Activated CD4-positive, alpha-beta T cell treated with anti-CD3 and anti-CD28 coated beads for 36 hours (primary cell): ENCODE measurements around the gene MTG2. TPM values are rescaled to one million over a fixed set of nuclear protein-coding genes. Genes with fewer than 3 reads are reported as not detected.

Source experiments
- ATAC-seq: fragments of 200-7000 bp; cut with Tn5 transposase; one replicate; pipeline ENCODE4 v1.10.0; 2021; ENCODE audit warnings: mild to moderate bottlenecking, moderate library complexity
- CTCF ChIA-PET: fragments of 350-600 bp; sonication (Branson Sonifier 250); formaldehyde crosslinking; loops from one replicate; lab custom pipeline; 2021; ENCODE audit warnings: antibody characterized with exemption; lab: Charles Lee
- POLR2A ChIA-PET: fragments of 350-600 bp; sonication (Branson Sonifier 250); formaldehyde crosslinking; loops from one replicate; lab custom pipeline; 2021; ENCODE audit warnings: antibody characterized with exemption, inconsistent platforms; lab: Charles Lee
- DNase-seq: peaks from one replicate; pipeline ENCODE4 v3.0.0-alpha.2; 2020
- H3K27ac Mint-ChIP-seq: one replicate; pipeline ENCODE4 v1.8.0; 2021; ENCODE audit warnings: mixed read lengths
- H3K27me3 Mint-ChIP-seq: one replicate; pipeline ENCODE4 v1.8.0; 2021; ENCODE audit warnings: mixed read lengths
- H3K36me3 Mint-ChIP-seq: one replicate; pipeline ENCODE4 v1.8.0; 2021; ENCODE audit warnings: low read depth, mixed read lengths
- H3K4me1 Mint-ChIP-seq: one replicate; pipeline ENCODE4 v1.8.0; 2021; ENCODE audit warnings: mixed read lengths
- H3K4me3 Mint-ChIP-seq: one replicate; pipeline ENCODE4 v1.8.0; 2021; ENCODE audit warnings: mild to moderate bottlenecking, moderate library complexity, mixed read lengths
- H3K9me3 Mint-ChIP-seq: one replicate; pipeline ENCODE4 v1.8.0; 2021; ENCODE audit warnings: low read depth, mixed read lengths
- intact Hi-C, 2 experiments: fragments of 100-400 bp; cut with DNase I in 1 of 2; cut with micrococcal nuclease in 1 of 2; formaldehyde crosslinking; loops; one replicate each; pipeline versions ENCODE4 v1.14.2 to v1.15.1; 2022 to 2024; cut with DNase I, micrococcal nuclease
- total RNA-seq, 2 experiments: library from RNA; stranded (reverse); gene quantifications; one replicate each; pipeline ENCODE4 v1.2.3, GENCODE V29; 2021

Gene MTG2
- total RNA-seq, 2 experiments from 2014 or later: 38.0 to 44.9 TPM

DNA sequence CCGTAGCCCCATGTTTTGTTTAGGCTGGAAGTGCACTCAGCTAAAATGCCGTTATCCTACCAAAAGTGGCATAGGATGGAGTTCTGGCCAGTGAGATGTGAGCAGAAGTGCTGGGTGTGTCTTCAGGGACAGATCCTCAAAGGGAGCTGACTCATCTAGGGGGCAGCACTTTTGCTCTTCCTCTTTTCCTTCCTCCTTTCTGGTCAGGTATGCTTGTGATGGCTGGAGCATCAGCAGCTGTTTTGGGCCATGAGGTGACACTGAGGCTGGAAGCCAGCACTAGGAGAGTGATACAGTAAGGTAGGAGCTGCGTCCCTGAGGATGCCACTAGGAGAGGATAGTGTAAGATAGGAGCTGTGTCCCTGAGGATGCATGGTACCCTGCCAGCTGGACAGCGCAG lies 50.9 kb downstream of the MTG2 start:
- POLR2A ChIA-PET: no interaction called here

DNA sequence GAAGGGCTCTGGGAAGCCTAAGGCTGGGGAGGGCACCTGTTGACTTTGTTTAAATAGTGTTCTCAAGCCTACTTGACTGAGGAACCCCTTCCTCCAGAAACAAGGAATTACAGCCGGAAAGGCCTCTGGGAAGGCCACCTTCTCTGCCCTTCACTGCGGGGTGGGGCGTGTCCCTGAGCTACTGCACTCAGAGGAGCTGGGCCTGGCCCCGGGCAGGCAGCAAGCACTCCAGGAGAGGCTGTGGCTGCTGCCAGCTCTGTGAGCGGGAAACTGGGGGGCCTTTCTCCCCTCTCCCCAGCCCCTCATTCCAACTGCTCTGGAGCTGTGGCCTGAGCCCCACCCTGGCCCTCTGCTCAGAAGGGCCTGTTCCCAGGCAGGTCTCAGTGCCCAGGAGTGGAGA lies 51.5 kb downstream of the MTG2 start:
- Mint-ChIP-seq H3K36me3 (no peaks in the 10 kb centered on the region), H3K4me1 (peaks cover 7% of the 10 kb centered on the region), H3K27me3 (no peaks in the 10 kb centered on the region), H3K9me3 (no peaks in the 10 kb centered on the region), H3K4me3 (no peak overlapping the region), H3K27ac (no peak overlapping the region)
- intact Hi-C loops: no loop called here
- POLR2A ChIA-PET: no interaction called here
- CTCF ChIA-PET: interaction anchor here (0.6 kb wide), 1 partner anchor 223 kb away, joined by 3 read pairs; no protein-coding TSS in a partner anchor
- ATAC-seq: no peak
- DNase-seq: no peak

More for the DNA sequence above, 50.9 kb downstream of the MTG2 start:
- no peak for DNase-seq
- peaks cover 6% of the 10 kb centered on the region for H3K4me1 Mint-ChIP-seq
- H3K27me3 Mint-ChIP-seq: no peaks in the 10 kb centered on the region
- no peak overlapping the region for H3K4me3 Mint-ChIP-seq
- no peaks in the 10 kb centered on the region for H3K9me3 Mint-ChIP-seq
- intact Hi-C loops: no loop called here
- CTCF ChIA-PET: interaction anchor here (0.6 kb wide), 1 partner anchor 222 kb away, joined by 3 read pairs; no protein-coding TSS in a partner anchor
- H3K27ac Mint-ChIP-seq: no peak overlapping the region
- ATAC-seq: no peak
- no peaks in the 10 kb centered on the region for H3K36me3 Mint-ChIP-seq

DNA sequence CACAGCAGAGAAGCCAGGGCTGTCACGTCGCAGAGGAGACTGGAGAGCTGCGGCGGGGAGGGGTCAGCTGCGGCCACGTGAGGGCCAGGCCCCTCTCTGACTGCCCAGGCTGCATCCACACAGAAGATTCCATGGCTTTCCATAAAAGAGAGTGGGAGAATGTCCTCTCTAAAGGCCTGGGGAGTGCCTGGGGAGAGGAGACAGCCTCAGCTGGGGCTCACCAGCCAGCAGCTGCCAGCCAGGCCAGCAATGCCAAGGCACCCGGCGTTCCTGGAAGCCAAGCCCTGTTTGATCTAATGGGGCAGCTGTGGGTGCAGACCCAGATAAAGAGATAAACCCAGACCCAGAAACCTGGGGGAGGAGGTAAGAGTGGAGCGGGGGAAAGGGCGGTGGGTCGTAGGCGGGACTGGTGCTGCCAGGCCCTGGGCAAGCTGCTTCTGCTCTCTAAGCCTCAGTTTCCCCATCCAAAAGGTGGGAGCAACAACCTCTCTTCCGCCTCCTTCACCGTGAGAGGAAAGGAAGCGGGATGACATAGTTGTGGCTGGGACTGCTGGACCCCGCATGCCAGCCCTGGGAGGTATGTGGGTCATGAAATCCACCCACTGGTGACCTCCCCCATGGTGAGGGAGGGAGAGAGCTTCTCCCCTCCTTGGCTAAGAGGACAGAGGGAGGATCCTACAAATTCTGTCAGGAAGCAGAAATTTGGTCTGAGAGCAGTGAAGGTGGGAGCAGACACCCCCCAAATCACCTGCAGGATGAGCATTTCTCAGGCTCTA lies 52.4 kb downstream of the MTG2 start:
- intact Hi-C loops: loop anchor here in 1 of 2 experiments (5.0 kb wide), 1 partner anchor 702 kb away; the partner anchor contains the start of gene GID8
- Mint-ChIP-seq H3K9me3 (no peaks in the 10 kb centered on the region), H3K27me3 (no peaks in the 10 kb centered on the region), H3K4me3 (no peak overlapping the region), H3K36me3 (no peaks in the 10 kb centered on the region), H3K4me1 (peaks cover 14% of the 10 kb centered on the region), H3K27ac (no peak overlapping the region)
- ChIA-PET POLR2A (no interaction called here), CTCF (interaction anchor here (0.9 kb wide), 2 partner anchors 9 to 17 kb away, joined by 3 to 4 read pairs; no protein-coding TSS in a partner anchor)
- ATAC-seq (no peak), DNase-seq (no peak)

DNA sequence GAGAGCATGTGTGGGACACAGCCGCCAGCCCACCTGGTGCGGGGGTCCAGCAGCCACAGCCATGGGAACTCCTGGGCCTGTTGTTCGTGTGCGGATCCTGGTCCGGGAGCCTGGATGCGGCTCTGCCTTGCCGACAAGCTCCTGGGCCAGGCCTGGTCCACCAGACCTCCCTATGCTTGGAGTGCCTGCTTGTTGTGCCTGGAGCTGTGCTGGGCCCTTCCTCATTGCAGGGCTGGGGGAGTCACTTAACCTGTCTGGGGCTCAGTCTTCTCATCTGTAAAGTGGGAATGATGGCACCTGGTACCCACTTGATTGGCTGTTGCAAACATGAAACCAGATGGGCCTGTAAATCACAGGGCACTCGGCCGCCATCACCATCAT lies 52.9 kb downstream of the MTG2 start:
- no peak overlapping the region for H3K27ac Mint-ChIP-seq
- no peaks in the 10 kb centered on the region for H3K27me3 Mint-ChIP-seq
- POLR2A ChIA-PET: no interaction called here
- CTCF ChIA-PET: interaction anchor here (0.9 kb wide), 1 partner anchor 18 kb away, joined by 3 read pairs; no protein-coding TSS in a partner anchor
- no peak for ATAC-seq
- intact Hi-C loops: loop anchor here in 1 of 2 experiments (5.0 kb wide), 1 partner anchor 702 kb away; the partner anchor contains the start of gene GID8
- H3K9me3 Mint-ChIP-seq: no peaks in the 10 kb centered on the region
- H3K4me1 Mint-ChIP-seq: peaks cover 20% of the 10 kb centered on the region
- DNase-seq: no peak
- H3K36me3 Mint-ChIP-seq: no peaks in the 10 kb centered on the region
- no peak overlapping the region for H3K4me3 Mint-ChIP-seq

DNA sequence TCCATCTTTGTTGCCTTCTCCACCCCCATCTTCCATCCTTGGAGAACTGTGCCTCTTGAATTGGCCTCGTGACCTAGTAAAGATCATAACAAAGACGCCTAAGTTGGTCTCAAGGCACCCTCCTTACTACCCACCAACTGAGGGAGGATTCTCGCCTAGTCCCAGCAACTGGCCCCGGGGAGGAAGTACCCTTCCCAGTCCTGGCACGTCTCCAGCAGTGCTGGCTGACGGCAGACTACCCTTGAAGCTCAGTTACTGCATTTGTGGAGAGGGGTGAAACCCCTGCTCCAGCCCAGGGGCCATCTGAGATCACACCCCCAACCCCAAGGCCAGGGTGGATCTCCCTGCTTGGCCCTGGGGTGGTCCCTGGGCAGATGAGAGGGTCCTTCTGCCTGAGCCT lies 53.4 kb downstream of the MTG2 start:
- CTCF ChIA-PET: interaction anchor here (0.9 kb wide), 1 partner anchor 18 kb away, joined by 3 read pairs; no protein-coding TSS in a partner anchor
- Mint-ChIP-seq H3K4me1 (peaks cover 21% of the 10 kb centered on the region), H3K27ac (no peak overlapping the region), H3K9me3 (no peaks in the 10 kb centered on the region), H3K4me3 (no peak overlapping the region), H3K36me3 (no peaks in the 10 kb centered on the region), H3K27me3 (no peaks in the 10 kb centered on the region)
- DNase-seq: no peak
- no peak for ATAC-seq
- POLR2A ChIA-PET: no interaction called here
- intact Hi-C loops: loop anchor here in 1 of 2 experiments (5.0 kb wide), 1 partner anchor 701 kb away; the partner anchor contains the start of gene GID8

DNA sequence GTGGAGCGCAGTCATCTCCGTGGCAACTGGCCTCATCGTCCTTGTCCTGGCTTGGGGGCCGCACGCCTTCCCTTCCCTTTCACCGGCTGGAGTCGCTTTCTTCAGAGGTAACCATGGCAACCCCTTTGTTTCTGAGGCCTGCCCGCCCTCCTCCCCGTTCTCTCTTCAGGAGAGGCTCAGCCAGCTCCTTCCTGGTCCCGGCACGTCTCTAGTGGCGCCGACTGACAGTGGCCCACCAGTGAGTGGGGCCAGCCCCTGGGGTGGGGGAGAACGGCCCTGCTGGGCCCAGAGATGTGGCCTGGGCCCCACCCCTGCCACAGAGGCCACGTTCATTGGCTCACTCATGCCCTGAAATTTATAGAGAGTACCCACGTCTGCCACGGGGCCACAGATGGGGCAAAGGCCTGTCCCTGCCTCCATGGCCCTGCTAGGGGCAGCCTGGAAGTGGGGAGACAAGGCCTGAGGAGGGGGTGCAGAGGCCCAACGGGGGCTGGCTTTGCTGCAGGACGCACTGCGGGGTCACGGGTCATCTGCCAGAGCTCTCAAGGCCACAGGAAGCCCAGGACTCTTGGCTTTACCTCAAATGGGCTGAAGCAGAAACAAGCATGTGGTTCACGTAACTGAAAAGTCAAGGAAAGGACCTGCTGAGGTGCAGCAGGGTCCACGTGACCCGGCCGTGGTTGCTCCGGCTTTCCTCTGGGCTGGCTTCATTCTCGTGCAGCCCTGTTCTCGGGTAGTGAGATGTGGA lies 54.1 kb downstream of the MTG2 start:
- intact Hi-C loops: loop anchor here in 1 of 2 experiments (5.0 kb wide), 1 partner anchor 700 kb away; the partner anchor contains the start of gene GID8
- H3K27me3 Mint-ChIP-seq: no peaks in the 10 kb centered on the region
- DNase-seq: no peak
- ATAC-seq: no peak
- no peaks in the 10 kb centered on the region for H3K9me3 Mint-ChIP-seq
- peaks cover 29% of the 10 kb centered on the region for H3K4me1 Mint-ChIP-seq
- no peak overlapping the region for H3K4me3 Mint-ChIP-seq
- peaks cover 1% of the 10 kb centered on the region for H3K36me3 Mint-ChIP-seq
- ChIA-PET CTCF (interaction anchor here (0.7 kb wide), 1 partner anchor 220 kb away, joined by 3 read pairs; no protein-coding TSS in a partner anchor), POLR2A (no interaction called here)
- no peak overlapping the region for H3K27ac Mint-ChIP-seq

DNA sequence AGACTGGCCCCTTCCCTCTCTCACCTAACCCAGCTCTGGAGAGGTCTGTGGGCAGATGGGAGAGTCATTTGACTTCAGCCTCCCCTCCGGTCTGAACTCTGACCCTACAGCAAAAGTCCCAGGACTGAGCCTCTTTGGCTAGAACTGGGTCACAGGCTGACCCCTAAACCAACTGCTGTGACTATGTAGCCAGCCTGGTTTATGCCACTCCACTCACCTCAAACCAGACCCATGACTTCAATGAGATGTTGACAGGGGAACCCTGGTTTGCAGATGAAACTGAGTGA lies 54.6 kb downstream of the MTG2 start:
- H3K9me3 Mint-ChIP-seq: no peaks in the 10 kb centered on the region
- CTCF ChIA-PET: interaction anchor here (0.7 kb wide), 1 partner anchor 221 kb away, joined by 3 read pairs; no protein-coding TSS in a partner anchor
- peaks cover 1% of the 10 kb centered on the region for H3K36me3 Mint-ChIP-seq
- H3K4me1 Mint-ChIP-seq: peaks cover 31% of the 10 kb centered on the region
- DNase-seq (no peak), ATAC-seq (no peak)
- H3K27me3 Mint-ChIP-seq: no peaks in the 10 kb centered on the region
- peak overlapping the region; percentile 63 for H3K4me3 Mint-ChIP-seq
- intact Hi-C loops: loop anchor here in 1 of 2 experiments (5.0 kb wide), 1 partner anchor 700 kb away; the partner anchor contains the start of gene GID8
- peak overlapping the region; percentile 74 for H3K27ac Mint-ChIP-seq
- POLR2A ChIA-PET: no interaction called here

DNA sequence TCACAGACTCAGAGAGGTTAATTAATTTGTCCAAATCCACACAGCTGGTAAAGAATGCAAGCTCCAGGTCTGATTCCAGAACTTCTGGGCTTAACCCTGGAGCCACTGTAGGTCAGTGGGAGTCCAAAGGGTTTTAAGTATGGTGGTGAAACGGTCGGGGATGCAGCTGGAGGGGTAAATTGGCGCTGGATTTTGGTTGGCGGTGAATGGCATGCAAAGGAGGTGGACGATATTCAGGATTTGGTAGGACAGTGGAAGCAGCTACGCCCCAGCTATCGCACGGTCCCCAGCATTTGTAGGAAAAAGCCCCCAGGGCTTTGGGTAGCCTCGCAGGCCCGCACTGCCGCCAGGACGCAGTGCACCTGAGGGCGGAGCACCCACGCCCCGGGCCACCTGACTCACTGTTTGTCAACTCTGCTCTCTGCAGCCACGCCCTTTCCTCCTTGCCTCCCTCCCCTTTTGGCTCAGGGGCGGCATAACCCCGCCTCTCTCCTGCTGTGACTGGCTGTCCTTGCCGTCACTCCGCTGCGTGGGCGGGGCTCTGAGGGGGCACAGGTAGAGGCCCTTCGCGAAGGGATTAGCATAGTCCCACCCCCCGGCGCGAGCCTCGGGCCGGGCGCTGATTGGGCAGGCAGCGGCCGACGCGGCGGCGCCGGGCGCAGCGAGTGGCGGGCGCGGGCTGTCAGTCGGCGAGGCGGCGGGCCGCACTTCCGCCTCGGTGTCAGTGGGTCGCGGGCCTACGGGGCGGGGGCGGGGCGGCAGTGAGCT lies 55.2 kb downstream of the MTG2 start, which contains the start of gene OSBPL2:
OSBPL2 (plus strand) TSS at position 721 of the 768 bp plus-strand sequence. CDS start 17,664 bp downstream, outside the sequence.
- Mint-ChIP-seq H3K27me3 (no peaks in the 10 kb centered on the region), H3K4me1 (peaks cover 34% of the 10 kb centered on the region), H3K9me3 (no peaks in the 10 kb centered on the region), H3K4me3 (peak within 1 kb of the TSS; percentile 77), H3K27ac (peak within 1 kb of the TSS; percentile 74), H3K36me3 (peaks cover 1% of the 10 kb centered on the region)
- intact Hi-C loops: loop anchor here (1.0 to 5.0 kb wide), 13 partner anchors 18 to 1035 kb away; partner anchors contain the start of genes ADRM1 (in 2 of the 2), LSM14B (in 2 of the 2), PSMA7 (in 2 of the 2) and SS18L1 (in 2 of the 2)
- DNase-seq: peak; percentile 100
- ChIA-PET POLR2A (no interaction called here), CTCF (interaction anchor here (0.7 kb wide), 1 partner anchor 221 kb away, joined by 3 read pairs; no protein-coding TSS in a partner anchor)
- peak; percentile 99 for ATAC-seq

DNA sequence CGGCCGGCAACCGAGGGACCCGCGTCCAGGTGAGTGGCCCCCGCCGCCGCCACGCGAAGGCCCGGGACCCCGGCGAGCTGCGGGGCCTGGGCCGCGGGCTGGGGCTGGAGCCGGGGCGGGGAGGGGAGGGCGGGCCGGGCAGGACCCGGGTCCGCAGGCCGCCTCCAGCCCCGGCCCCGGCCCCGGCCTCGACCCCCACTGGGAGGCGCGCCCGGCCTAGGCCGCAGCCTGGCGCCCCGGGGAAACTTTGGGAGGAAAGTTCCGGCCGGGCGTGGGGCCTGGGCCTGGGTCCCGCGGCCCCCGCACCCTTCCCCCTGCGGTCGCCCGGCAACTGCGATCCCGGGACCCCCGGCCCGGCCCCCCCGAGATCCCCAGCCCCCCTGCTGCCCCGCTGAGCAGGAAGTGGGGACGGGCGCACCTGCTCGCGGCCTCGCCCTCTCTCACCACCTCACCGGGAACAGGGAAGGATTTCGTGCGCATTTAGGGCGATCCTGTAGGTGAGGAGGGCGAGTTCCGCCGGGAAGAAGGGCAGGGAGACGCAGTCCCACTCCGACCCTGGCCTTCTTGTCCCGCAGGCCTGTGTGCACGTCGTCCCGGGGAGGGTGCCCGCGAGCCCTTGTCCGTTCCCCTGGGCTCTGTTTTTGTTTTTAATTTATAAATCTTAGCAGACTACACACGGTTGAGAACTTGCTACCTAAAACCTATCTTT lies 55.9 kb downstream of the MTG2 start:
- H3K4me1 Mint-ChIP-seq: peaks cover 34% of the 10 kb centered on the region
- H3K36me3 Mint-ChIP-seq: peaks cover 1% of the 10 kb centered on the region
- ATAC-seq (no peak), DNase-seq (peak; percentile 36)
- no peaks in the 10 kb centered on the region for H3K9me3 Mint-ChIP-seq
- POLR2A ChIA-PET: no interaction called here
- CTCF ChIA-PET: no interaction called here
- peak overlapping the region; percentile 77 for H3K4me3 Mint-ChIP-seq
- peak overlapping the region; percentile 60 for H3K27ac Mint-ChIP-seq
- no peaks in the 10 kb centered on the region for H3K27me3 Mint-ChIP-seq
- intact Hi-C loops: loop anchor here (1.0 to 5.0 kb wide), 13 partner anchors 18 to 1034 kb away; partner anchors contain the start of genes ADRM1 (in 2 of the 2), LSM14B (in 2 of the 2), PSMA7 (in 2 of the 2) and SS18L1 (in 2 of the 2)

DNA sequence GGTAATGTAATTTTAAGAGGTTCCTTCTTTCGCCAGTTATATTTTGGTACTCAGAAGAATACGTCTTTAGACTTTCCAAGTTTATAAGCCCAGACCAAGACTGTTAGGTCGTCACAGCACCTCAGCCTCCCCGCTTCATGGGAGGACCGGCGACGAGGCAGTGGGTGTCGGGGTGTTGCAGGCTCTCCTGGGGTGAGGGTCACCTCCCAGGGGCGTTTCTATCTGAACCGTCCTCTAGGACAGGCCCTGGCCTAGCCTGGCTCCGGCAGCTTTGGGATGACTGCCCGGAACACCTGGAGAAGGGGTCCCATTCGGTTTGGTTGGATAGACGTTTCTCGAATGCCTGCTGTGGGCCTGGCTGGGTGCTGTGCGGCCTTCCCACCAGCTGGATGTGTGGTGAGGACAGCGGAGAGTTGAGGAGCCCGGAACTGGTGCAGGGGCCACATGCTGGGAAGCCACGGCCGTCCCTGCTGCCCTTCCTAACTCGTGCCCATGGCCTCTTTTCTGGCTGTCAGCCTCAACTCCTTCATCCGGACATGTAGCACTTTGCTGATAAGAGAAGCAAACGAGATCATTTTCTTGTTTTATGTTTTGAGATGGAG lies 56.6 kb downstream of the MTG2 start:
- ChIA-PET CTCF (no interaction called here), POLR2A (no interaction called here)
- no peak for DNase-seq
- no peak for ATAC-seq
- peaks cover 36% of the 10 kb centered on the region for H3K4me1 Mint-ChIP-seq
- H3K27ac Mint-ChIP-seq: peak overlapping the region; percentile 60
- no peaks in the 10 kb centered on the region for H3K9me3 Mint-ChIP-seq
- H3K4me3 Mint-ChIP-seq: peak overlapping the region; percentile 77
- H3K36me3 Mint-ChIP-seq: peaks cover 1% of the 10 kb centered on the region
- no peaks in the 10 kb centered on the region for H3K27me3 Mint-ChIP-seq
- intact Hi-C loops: loop anchor here in 1 of 2 experiments (2.0 to 5.0 kb wide), 2 partner anchors 698 to 1033 kb away; partner anchors contain the start of genes ARFGAP1 and GID8
